GM21526 (cell line): ENCODE measurements around the gene RNF145.

ENCODE experiments used
- ATAC-seq: cut with Tn5 transposase; IDR thresholded peaks from one replicate; pipeline ENCODE4 v1.9.1; 2021; ENCODE audit warnings: moderate library complexity; ENCODE audit not compliant: unreplicated experiment, low FRiP score

Gene RNF145

DNA sequence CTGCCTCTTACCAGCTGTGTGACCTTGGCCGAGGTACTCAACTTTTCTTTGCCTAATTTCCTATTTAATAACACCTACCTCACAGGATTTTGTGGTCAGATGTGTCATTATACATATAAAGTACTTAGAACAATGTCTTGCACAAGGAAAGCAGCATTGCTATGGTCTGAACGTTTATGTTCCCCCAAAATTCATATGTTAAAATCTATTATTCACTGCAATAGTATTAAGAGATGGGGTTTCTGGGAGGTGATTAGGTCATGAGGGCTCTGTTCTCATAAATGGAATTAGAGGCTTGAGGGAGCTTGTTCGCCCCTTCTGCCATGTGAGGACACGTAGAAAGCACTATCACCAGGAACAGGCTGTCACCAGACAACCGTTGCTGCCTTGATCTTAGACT lies 10.9 kb upstream of the RNF145 start:
- no peak for ATAC-seq

DNA sequence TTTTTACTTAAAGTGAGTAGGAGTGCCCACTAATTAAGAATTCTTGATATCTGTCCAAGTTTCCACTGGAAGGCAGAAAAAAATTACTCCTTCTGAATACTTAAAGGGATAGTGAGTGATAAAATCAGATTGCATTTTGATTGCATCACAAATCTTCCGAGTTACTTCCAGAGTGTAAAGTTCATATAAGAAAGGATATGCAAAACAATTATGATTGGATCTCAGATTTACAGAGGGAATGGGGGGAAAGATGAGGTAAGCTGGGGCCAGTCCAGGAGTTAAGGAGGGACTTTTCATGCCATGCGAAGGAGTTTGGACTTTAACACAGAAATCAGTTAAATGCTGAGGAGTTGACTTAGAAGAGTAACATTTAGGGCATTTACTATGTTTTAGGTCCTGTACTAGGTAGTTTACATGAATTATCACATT lies 9.3 kb upstream of the RNF145 start:
- ATAC-seq = no peak

DNA sequence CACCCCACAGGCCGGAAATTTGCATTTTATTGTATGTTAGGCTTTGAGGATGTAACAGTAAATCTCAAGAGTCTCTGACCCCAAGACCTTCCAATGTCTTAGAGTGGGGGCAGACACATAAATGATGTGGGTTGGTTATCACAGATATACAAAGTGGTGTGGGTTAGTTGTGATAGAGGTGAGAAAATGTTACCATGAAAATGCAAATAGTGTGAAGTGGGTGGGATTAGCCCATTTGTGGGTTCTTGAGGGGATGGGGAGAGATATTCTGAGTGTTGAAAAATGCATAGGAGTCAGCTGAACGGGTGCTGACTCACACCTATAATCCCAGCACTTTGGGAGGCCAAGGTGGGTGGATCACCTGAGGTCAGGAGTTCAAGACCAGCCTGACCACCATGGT lies 7.9 kb upstream of the RNF145 start:
- ATAC-seq = no peak

DNA sequence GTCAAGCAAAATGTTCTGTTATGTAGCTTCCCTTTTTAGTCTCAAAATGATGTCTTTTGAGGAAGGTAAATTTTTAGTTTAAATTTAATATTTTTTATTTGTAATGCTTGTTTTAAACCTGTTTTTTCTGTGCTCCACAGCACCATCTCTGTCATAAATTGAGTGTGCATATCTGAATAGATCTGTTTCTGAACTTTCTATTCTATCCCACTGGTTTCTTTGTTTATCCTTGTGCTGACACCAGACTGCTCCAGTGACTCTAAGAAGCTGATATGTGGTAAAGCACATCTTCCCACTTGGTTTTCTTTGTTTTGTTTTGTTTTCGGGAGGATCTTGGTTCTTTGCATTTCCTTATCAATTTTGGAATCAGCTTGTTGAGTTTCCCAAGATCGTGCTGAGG lies 7.1 kb upstream of the RNF145 start:
- ATAC-seq = no peak

DNA sequence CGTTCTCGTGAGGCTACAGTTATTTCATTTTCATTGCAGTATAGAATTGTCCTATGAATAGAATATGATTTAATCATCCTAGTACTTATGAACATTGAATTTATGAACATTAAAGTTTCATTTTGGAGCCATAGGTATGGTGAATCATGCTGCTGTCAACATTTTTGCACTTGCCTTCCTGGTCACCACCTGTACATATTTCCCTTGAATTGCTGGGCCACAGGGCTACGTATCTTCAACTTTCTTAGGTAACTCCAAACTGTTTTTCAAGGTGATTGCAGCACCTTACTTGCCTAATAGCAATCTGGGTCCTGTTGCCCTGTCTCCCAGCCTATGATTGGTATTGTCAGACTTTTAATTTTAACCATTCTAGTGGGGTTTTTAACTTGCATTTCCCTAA lies 6.5 kb upstream of the RNF145 start:
- no peak for ATAC-seq

DNA sequence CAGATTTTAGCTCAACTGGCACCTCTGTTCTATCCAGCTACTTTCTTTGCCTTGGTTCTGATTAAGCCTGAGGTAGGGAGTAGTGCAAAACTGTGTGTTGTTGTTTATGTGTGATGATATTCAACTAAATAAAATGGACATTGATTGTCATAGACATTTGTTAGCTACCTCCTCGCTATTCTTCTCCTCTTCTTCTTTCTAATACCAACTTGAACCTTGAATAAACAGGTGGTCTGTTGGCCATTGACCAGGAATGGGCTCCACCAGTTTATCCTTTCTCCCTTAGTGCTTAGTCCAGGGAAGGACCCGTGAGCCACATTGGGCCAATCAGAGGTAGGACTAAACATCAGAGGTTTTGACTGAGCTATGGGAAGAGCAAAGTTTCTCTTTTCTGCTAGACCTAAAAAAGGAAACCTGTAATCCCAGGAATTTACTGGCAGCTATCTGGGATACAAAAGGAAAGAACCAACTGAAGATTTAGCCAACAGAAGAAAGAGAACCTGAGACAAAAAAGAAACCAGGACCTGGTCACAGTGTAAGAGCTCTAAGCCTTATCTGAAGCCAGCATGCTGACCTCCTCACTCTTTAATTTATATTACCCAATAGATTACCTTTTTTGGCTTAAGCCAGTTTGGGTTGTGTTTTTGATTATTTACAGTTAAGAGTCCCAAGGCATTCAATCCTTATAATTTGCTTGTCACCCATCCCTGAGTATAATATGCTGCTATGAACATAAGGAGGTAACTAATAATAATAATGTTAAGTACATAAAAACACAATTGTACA lies 5.3 kb upstream of the RNF145 start:
- no peak for ATAC-seq

DNA sequence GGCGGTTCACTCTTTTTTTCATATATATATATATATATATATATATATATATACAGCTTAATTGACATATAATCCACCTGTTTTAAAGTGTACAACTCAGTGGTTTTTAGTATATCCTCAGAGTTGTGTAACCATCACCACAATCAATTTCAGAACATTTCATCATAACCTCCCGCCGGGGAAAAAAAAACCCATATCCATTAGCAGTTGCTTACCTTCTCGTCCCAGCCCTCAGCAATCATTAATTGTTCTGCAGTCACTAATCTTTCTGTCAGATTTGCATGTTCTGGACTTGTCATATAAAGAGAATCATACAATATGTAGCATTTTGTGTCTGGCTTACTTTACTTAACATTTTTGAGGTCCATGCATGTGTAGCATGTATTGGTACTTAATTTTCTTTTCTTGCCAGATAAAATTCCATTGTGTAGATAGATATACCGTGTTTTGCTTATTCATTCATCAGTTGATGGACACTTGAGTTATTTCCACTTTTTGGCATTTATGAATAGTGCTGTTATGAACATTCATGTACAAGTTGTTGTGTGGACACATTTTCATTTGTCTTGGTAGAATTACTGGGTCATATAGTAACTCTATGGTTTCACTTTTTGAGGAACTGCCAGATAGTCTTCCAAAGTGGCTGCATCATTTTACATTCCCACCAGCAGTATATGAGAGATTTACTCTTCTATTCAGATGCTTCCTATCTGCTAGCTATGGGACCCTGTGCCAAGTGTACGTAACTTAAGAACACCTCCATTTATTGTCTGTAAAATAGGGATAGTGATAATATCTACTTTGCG lies 3.5 kb upstream of the RNF145 start:
- no peak for ATAC-seq

DNA sequence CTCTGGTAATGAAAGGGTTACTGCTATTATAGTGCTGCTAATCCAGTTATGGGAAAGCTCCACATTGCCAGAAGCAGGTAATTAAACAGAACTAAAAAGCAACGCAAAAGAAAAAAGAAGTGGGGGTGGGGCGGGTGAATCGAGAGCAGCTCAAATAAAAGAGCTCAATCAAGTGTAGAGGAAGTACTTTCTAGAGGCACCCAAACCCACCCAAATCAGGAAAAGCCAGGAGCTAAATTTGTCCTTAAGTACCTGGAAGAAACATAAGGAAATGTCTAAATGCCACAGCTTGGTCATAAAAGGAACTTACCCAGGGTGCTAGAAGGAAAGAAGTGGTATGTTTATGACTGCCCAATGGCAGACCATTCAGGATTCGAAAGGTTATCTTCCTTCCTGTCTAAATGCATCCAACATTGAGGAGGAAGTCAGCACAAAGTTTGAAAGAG lies 2.4 kb upstream of the RNF145 start:
- ATAC-seq = no peak

DNA sequence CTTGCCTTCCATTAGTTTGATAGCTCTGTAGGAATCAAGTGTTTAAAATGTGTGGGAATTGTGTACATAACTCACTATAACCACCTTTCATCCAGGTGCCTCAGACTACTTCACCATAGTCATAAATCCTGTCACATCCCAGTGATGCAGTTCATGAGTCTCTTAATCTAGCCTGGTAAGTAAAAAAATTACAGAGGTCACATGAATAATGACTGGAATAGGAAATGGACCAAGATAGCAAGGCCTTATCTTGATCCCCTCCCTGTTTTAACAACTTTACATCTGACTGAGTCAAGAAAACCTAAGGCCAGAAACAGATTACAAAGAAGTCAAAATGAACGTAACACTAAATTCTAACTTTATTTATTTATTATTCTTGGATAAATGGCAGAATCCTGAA lies 1.5 kb upstream of the RNF145 start:
- no peak for ATAC-seq

DNA sequence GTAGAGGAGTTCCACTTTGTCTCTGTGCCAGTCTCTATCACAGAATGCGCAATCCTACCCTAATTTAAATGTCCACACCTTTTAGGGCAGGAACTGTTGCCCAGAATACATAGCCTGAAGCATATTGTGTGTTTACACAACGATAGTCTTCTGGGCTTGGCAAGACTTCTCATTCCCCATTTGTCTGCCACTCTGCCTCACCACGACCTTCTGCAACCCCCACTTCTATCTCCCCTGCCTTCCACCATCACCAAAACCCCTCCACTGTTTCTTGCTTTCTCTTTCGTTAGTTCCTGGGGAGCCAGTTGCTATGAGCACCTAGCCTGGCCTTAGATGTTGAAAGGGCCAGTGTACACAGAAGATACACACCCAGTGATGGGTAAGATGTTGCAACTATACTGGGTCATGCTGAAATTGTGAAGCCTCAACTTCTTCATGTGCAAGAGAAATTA lies 883 bp upstream of the RNF145 start:
- ATAC-seq = no peak

DNA sequence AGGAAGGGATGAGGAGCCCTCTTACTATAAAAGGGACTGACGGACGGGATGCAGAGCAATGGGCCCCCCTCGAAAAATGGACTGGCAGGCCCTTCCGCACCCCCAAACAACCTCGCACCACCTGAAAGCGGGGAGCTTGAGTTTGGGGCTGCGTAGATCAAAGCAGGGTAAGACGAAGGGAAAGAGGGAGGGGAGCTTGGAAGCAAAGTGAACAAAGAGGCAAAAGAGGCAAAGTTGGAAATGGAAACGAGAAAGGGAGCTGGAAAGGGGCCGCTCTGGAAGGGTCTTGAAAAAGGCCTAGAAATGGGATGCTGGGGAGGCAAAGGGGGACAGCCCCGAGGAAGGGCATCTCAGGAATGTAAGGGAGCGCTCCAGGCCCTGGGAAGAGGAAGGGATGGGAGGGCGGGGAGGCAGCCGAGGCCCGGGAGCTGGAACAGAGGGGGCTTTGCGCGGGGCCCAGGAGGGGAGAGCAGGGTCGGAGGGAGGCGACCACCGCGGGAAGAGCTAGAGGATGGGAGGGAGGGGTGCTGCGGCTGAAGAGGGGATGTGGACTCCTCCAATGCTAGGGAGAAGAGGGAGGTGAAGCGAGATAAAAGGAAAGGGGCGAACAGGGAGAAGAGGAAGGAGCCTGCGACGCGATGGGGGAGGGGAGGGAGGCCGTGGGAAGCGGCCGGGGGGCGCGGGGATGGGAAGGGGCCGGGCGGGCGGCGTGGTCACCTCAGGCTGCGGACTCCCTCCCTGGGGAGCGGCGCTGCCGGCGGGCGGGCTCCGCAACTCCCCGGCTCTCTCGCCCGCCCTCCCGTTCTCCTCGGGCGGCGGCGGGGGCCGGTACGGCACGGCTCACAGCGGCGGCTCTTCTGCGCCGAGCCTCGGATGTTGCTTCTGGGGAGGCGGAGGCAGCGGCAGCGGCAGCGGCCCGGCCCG lies 577 bp downstream of the RNF145 start:
- ATAC-seq = peak; percentile 17

DNA sequence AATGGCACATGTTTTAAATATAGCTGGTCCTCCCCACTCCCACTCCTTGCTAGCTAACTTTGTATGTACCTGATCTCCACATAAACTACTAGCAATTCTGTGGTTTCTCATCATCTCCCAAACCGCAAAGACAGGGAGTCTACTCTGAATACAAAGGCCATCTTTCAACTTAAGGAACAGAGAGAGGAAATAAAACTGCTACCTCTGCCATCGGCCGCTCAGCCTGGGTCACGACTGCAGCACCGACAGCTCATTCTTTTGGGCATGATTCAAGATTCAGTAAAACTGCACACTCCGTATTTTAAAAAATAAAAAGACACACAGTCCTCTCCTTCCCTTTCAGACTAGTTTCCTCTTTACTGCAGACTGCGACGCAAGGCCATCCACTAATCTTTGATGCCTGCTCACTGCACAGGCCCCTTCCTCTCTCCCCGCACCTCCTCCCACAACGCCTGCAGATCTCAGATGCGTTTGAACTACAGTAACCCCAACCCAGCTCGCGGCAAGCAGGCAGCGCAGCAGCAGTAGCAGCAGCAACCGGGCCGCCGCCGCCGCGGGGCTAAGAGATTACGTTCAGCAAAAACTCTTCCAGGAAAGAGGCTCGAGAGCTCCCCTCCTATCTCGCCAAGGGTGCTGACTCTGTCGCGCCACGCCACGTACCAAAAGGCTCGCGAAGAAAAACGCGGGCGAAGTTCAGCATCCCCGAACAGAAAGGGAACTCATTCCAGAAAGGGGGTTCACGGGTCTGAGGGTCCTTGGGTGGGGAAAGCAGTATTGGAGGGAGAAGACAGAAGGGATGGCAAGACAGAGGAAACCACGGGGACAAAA lies 1.5 kb downstream of the RNF145 start:
- ATAC-seq = peak; percentile 52

DNA sequence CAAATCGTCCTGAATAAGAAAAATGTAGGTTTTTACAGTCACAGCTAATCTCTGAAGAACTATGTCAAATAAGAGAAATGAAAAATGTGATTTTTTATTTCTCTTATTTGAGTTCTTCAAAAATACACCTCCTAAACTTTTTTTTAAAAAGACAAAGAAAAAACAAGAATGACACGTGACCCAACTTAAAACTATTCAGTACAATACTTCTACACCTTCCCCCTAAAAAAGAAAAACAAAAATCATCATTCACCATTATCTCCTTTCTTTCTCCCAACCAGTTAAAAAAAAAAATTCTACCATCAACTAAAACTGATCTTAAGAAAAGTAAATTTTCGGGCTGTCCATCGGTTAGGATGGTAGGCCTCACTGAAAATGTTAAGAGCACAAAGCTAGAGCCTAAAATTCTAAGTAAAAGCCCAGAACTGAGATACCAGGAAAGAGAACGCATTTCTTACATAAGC lies 2.1 kb downstream of the RNF145 start:
- ATAC-seq = no peak

DNA sequence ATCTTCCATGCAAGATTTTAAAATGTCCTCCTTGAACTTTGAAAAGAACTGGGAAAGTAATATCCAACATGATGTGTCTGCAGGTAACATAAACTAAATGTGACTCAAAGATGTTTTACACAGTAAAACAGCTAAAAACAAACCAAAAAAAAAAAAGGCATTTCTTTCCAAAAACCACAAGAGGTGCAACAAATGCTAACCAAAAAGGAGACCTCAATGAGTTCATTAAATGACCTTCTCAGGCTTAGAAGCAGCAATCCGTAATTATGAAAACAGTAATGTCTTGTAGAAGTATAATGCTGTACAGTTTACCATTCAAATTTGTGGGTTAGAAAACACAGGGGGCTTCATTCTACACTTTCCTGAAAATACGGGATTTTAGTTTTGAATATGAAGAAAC lies 2.5 kb downstream of the RNF145 start:
- no peak for ATAC-seq

DNA sequence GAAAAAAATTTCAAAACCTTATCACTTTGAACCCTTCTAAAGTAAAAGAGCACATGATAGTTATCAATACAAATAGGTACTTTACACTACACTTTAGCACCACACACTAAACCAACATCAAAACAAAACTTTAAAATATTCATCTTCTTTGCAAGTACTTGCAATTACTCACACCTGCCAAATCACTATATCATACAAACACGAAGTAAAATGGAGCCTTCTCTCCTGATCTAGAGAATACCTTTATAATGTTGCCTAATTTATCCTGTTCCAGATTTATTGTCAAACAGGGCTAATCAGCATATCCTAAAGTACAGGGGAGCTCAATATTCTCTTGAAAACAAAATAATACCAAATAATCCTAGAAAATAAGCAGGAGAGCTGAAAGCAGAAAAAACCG lies 3.0 kb downstream of the RNF145 start:
- ATAC-seq = no peak

DNA sequence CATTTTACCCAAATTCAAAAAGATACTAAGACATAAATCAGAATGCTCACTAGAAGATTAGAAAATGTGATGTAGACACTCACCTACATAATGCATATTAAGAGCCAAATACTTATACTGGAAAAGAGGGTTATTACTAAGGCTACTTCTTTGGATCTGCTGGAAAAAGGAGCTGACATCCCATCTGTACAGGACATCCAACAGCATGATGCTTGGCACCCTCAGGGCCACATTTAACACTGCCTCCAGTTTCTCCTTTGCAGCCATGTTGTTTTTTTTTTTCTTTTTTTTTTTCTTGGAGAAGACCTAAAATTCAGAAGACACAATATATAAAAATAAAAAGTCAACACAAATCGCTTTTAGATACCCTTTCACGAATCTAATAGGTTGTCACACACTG lies 6.0 kb downstream of the RNF145 start:
- ATAC-seq = no peak

DNA sequence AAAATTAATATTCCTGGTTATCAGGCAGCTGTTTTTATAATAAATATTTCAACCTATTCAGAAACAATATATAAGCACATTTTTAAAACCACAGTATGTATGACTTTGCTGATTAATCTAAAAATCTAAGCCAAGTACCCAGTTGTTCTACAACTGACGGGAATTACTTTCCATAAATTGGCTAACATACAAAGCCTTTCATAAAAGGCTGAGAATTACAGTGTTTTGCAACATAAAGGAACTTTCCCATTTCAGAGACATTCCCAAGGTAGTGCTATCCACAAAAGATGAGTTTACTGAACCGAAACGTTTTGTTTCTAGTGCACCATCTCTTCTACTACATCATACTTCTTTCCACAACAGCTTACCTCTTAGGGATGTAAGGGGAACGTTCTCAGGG lies 7.2 kb downstream of the RNF145 start:
- no peak for ATAC-seq

DNA sequence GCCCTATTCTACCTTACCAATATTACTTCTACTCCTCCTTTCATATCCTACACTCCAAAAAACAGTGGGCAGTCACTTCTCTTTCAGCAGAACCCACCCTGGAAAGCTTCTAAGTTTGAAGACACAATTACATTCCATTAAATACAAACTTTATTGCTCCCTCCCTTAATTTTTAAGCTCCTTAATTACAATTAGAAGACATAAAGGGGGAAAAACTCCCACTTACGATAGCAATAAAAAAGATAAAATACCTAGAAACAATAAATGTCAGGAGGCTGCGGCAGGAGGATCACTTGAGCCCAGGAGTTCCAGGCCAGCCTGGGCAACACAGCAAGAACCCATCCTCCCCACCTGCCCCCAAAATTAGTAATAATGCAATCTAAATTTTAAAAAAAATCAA lies 9.6 kb downstream of the RNF145 start:
- ATAC-seq = no peak

DNA sequence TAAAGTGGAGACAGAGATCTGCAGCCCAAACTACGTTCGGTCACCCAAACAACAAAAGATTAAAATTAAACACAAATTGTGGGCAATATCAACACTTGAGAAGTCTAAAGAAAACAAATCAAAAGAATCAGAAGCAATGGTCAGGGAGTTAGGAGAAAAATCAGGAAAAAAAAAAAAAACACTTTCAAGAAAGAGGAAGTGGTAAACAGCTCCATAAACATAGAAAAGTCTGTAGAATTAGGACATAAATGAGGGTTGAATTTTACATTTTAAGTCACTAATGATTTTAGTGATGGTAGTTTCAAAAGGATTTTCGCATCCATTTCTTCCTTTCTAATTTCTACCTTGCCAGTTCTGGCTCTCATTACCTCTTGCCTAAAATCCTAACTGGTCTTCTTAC lies 10.1 kb downstream of the RNF145 start:
- no peak for ATAC-seq
